Chondrocyte (in vitro differentiated cells): ENCODE data around the gene C20orf204. TPM values are rescaled to one million over a fixed set of nuclear protein-coding genes. Genes with fewer than 3 reads are reported as not detected.

Experiments used
- microRNA-seq: library from miRNA; unstranded; fragments of <30 nt; microRNA quantifications from one replicate; pipeline ENCODE4 v1.2.0, GENCODE V29; 2020; ENCODE audit warnings: borderline number of aligned reads
- total RNA-seq: library from RNA; stranded (reverse); gene quantifications from 3 replicates; pipeline ENCODE4 v1.2.1, GENCODE V29; 2021

C20orf204 gene
- total RNA-seq, 1 donor from 2014 or later, result 0.77 TPM

Small RNA genes lying within 50 kb of the gene (microRNA-seq; reads per million reads assigned to microRNA genes)
- not detected for gene MIR6813

Other genes starting within 250 kb of the C20orf204 start
- 5.9 to 8.3 TPM (median 6.0 TPM) in 3 replicates for gene ZBTB46, start 204.9 kb upstream of the C20orf204 start, total RNA-seq
- not detected in 3 replicates for gene ABHD16B, start 174.7 kb upstream of the C20orf204 start, total RNA-seq
- gene TPD52L2, start 170.9 kb upstream of the C20orf204 start, total RNA-seq, result 102 to 141 TPM (median 138 TPM) in 3 replicates
- gene DNAJC5, start 141.1 kb upstream of the C20orf204 start, total RNA-seq, result 44.2 to 46.6 TPM (median 45.1 TPM) in 3 replicates
- 24.3 to 27.5 TPM (median 27.2 TPM) in 3 replicates for gene UCKL1, start 79.8 kb upstream of the C20orf204 start, total RNA-seq
- gene ZNF512B, start 66.3 kb upstream of the C20orf204 start, total RNA-seq, result 36.5 to 44.3 TPM (median 37.2 TPM) in 3 replicates
- 3.8 to 4.7 TPM (median 4.3 TPM) in 3 replicates for gene SAMD10, start 56.5 kb upstream of the C20orf204 start, total RNA-seq
- gene PRPF6, start 55.0 kb upstream of the C20orf204 start, total RNA-seq, result 49.0 to 56.6 TPM (median 49.5 TPM) in 3 replicates
- gene SOX18, start 13.5 kb downstream of the C20orf204 start, total RNA-seq, result 2.1 to 2.8 TPM (median 2.3 TPM) in 3 replicates
- gene TCEA2, start 27.0 kb downstream of the C20orf204 start, total RNA-seq, result 57.1 to 59.2 TPM (median 57.6 TPM) in 3 replicates
- gene RGS19, start 43.3 kb downstream of the C20orf204 start, total RNA-seq, result 15.7 to 18.5 TPM (median 18.1 TPM) in 3 replicates
- 3.2 to 4.6 TPM (median 3.5 TPM) in 3 replicates for gene OPRL1, start 43.9 kb downstream of the C20orf204 start, total RNA-seq
- 0.55 to 1.4 TPM in 2 of 3 replicates, not detected in the other for gene LKAAEAR1, start 48.2 kb downstream of the C20orf204 start, total RNA-seq
- not detected in 3 replicates for gene NPBWR2, start 71.4 kb downstream of the C20orf204 start, total RNA-seq
- not detected in 3 replicates for gene MYT1, start 128.3 kb downstream of the C20orf204 start, total RNA-seq
- 31.5 to 48.2 TPM (median 38.1 TPM) in 3 replicates for gene PCMTD2, start 219.6 kb downstream of the C20orf204 start, total RNA-seq